HepG2 (cell line): ENCODE data around the gene PLEKHG2. TPM values are rescaled to one million over a fixed set of nuclear protein-coding genes. Genes with fewer than 3 reads are reported as not detected.

Experiments used
- CHD4 ChIP-seq: fragments of 200-600 bp; sonication (generic); IDR thresholded peaks from 2 replicates; pipeline ENCODE4 v1.7.0; 2017; ENCODE audit warnings: mild to moderate bottlenecking, low read length, borderline replicate concordance
- ERF ChIP-seq: IDR thresholded peaks from 2 replicates; pipeline ENCODE4 v1.6.1; 2018; ENCODE audit warnings: missing biosample characterization, missing genetic modification reagents
- HNF1B ChIP-seq: sonication (generic); formaldehyde crosslinking; IDR thresholded peaks from 2 replicates; pipeline ENCODE4 v1.5.1; 2020; ENCODE audit warnings: mild to moderate bottlenecking, moderate library complexity, missing genetic modification reagents
- IKZF1 ChIP-seq: fragments of 450-650 bp; IDR thresholded peaks from 2 replicates; pipeline ENCODE4 v1.7.1; 2016
- KDM1A ChIP-seq: IDR thresholded peaks from 2 replicates; pipeline ENCODE4 v1.6.1; 2016; ENCODE audit warnings: missing compliant biosample characterization
- KLF15 ChIP-seq: sonication (generic); formaldehyde crosslinking; IDR thresholded peaks from 2 replicates; pipeline ENCODE4 v1.8.1; 2023; ENCODE audit warnings: borderline replicate concordance, mild to moderate bottlenecking, inconsistent platforms, missing genetic modification reagents, mixed read lengths
- KLF9 ChIP-seq: IDR thresholded peaks from 2 replicates; pipeline ENCODE4 v1.6.1; 2016; ENCODE audit warnings: low read depth
- MXI1 ChIP-seq: IDR thresholded peaks from 3 replicates; pipeline ENCODE4 v1.6.1; 2012; ENCODE audit warnings: low read depth, low read length, inconsistent platforms, borderline replicate concordance
- NFKB2 ChIP-seq: sonication (generic); formaldehyde crosslinking; IDR thresholded peaks from 2 replicates; pipeline ENCODE4 v1.4.0; 2020; ENCODE audit warnings: missing genetic modification reagents, borderline replicate concordance
- POGZ ChIP-seq: sonication (generic); formaldehyde crosslinking; IDR thresholded peaks from 2 replicates; pipeline ENCODE4 v1.4.0; 2020; ENCODE audit warnings: mild to moderate bottlenecking, missing genetic modification reagents
- RBAK ChIP-seq: sonication (generic); formaldehyde crosslinking; IDR thresholded peaks from 2 replicates; pipeline ENCODE4 v1.5.1; 2020; ENCODE audit warnings: mild to moderate bottlenecking, missing genetic modification reagents
- SOX6 ChIP-seq, 2 experiments: fragments of 450-650 bp in 1 of 2; sonication (generic) in 1 of 2; formaldehyde crosslinking in 1 of 2; IDR thresholded peaks; 2 replicates each; pipeline versions ENCODE4 v1.4.0 to v1.6.1; 2017 to 2020; ENCODE audit warnings: antibody characterized with exemption in 1 of 2, mild to moderate bottlenecking in 1 of 2, missing genetic modification reagents in 1 of 2
- STAG1 ChIP-seq: sonication (generic); formaldehyde crosslinking; IDR thresholded peaks from 2 replicates; pipeline ENCODE4 v1.4.0; 2020; ENCODE audit warnings: missing genetic modification reagents
- ZBTB46 ChIP-seq: sonication (generic); formaldehyde crosslinking; IDR thresholded peaks from 2 replicates; pipeline ENCODE4 v1.4.0; 2020; ENCODE audit warnings: mild to moderate bottlenecking, missing genetic modification reagents, borderline replicate concordance
- ZHX1 ChIP-seq: sonication (generic); formaldehyde crosslinking; IDR thresholded peaks from 2 replicates; pipeline ENCODE4 v1.8.1; 2022; ENCODE audit warnings: low read depth, mild to moderate bottlenecking, missing genetic modification reagents
- ZNF234 ChIP-seq: sonication (generic); formaldehyde crosslinking; conservative IDR thresholded peaks from 2 replicates; pipeline ENCODE4 v1.5.1; 2020; ENCODE audit warnings: mild to moderate bottlenecking, missing genetic modification reagents
- ZNF263 ChIP-seq: sonication (generic); formaldehyde crosslinking; IDR thresholded peaks from 2 replicates; pipeline ENCODE4 v1.4.0; 2020; ENCODE audit warnings: missing genetic modification reagents
- ZNF460 ChIP-seq: sonication (generic); formaldehyde crosslinking; IDR thresholded peaks from 2 replicates; pipeline ENCODE4 v1.5.1; 2020; ENCODE audit warnings: missing genetic modification reagents, mild to moderate bottlenecking, borderline replicate concordance
- ZNF678 ChIP-seq: sonication (generic); formaldehyde crosslinking; IDR thresholded peaks from 2 replicates; pipeline ENCODE4 v1.4.0; 2020; ENCODE audit warnings: mild to moderate bottlenecking, missing genetic modification reagents
- ZNF704 ChIP-seq: sonication (generic); formaldehyde crosslinking; IDR thresholded peaks from 2 replicates; pipeline ENCODE4 v1.8.1; 2023; ENCODE audit warnings: mild to moderate bottlenecking, inconsistent platforms, moderate library complexity, missing genetic modification reagents, borderline replicate concordance
- ZNF761 ChIP-seq: sonication (generic); formaldehyde crosslinking; conservative IDR thresholded peaks from 2 replicates; pipeline ENCODE4 v1.4.0; 2020; ENCODE audit warnings: mild to moderate bottlenecking, missing genetic modification reagents
- ZZZ3 ChIP-seq: sonication (generic); formaldehyde crosslinking; IDR thresholded peaks from 2 replicates; pipeline ENCODE4 v1.4.0; 2020; ENCODE audit warnings: missing genetic modification reagents, mild to moderate bottlenecking, borderline replicate concordance
- polyA plus RNA-seq, 8 experiments: library from polyadenylated mRNA; depleted of rRNA in 3 of 8; stranded (reverse) in 7 of 8; unstranded in 1 of 8; fragments of >200 nt; fragmentation: Illumina TruSeq in 4 of 8; extraction: Trizol in 4 of 8; gene quantifications; 2 replicates each; pipeline versions ENCODE4 v1.2.1 to v1.2.3, GENCODE V29; 2011 to 2016; ENCODE audit warnings: low read depth in 4 of 8, missing spikeins in 1 of 8, mixed read lengths in 1 of 8; ENCODE audit not compliant: insufficient read depth in 1 of 8
- total RNA-seq, 5 experiments: library from RNA; depleted of rRNA; stranded (reverse); fragments of >200 nt; fragmentation: Illumina TruSeq; extraction: Trizol; gene quantifications; 2 replicates each; pipeline ENCODE4 v1.2.3, GENCODE V29; 2016; ENCODE audit warnings: low read depth in 1 of 5

Gene PLEKHG2
- total and polyA plus RNA-seq, 2 of the 13 experiments (the other 11 are each of a cell fraction or from before 2014, with no cell fraction given) = 3.6 to 6.8 TPM

GRCh38 chr19:39409208-39410016, 3.1 kb upstream of the PLEKHG2 start (continued):
- 0 out of 2 replicates have a peak, but pooled peaks have one; percentile 10 for TF ChIP-seq ZNF263 (CRISPR knock-in tag)
- no peak for TF ChIP-seq ZZZ3
- TF ChIP-seq KDM1A (CRISPR knock-in tag) = no peak
- no peak for TF ChIP-seq NFKB2 (CRISPR knock-in tag)
- TF ChIP-seq ZBTB46 (CRISPR knock-in tag) = no peak
- no peak for TF ChIP-seq ZHX1 (CRISPR knock-in tag)
- 0 out of 2 replicates have a peak, but pooled peaks have one; percentile 16 for TF ChIP-seq ZNF761 (CRISPR knock-in tag)
- no peak for TF ChIP-seq ZNF704
- 0 out of 2 replicates have a peak, but pooled peaks have one; percentile 47 for TF ChIP-seq ZNF234 (CRISPR knock-in tag)
- TF ChIP-seq ZNF460 (CRISPR knock-in tag) = no peak
- TF ChIP-seq ERF (CRISPR knock-in tag) = no peak
- TF ChIP-seq RBAK = no peak
- no peak for TF ChIP-seq KLF15 (CRISPR knock-in tag)
- TF ChIP-seq ZNF678 (CRISPR knock-in tag) = no peak
- no peak for TF ChIP-seq CHD4
- peak; percentile 70; the same call in 1 of the 2 replicates for TF ChIP-seq HNF1B (CRISPR knock-in tag)
- TF ChIP-seq MXI1 = 0 out of 3 replicates have a peak, but pooled peaks have one; percentile 37
- no peak for TF ChIP-seq STAG1
- TF ChIP-seq SOX6 (IDR thresholded peaks at IDR 0.05) = no peak
- no peak for TF ChIP-seq SOX6 (CRISPR knock-in tag; IDR thresholded peaks at IDR 0.05)
- TF ChIP-seq KLF9 (CRISPR knock-in tag) = no peak
- TF ChIP-seq IKZF1 = no peak
- no peak for TF ChIP-seq POGZ (CRISPR knock-in tag)
